GM15510 (cell line): ENCODE data around the gene MLPH.

Experiments used
- POLR2A ChIP-seq: IDR thresholded peaks from 3 replicates; pipeline ENCODE4 v1.6.1; 2011; ENCODE audit warnings: borderline replicate concordance; ENCODE audit not compliant: insufficient read length; ENCODE audit errors: extremely low read depth

MLPH gene

GRCh38 chr2:237483018-237483731, 3.9 kb upstream of the MLPH start:
- TF ChIP-seq POLR2A: no peak

- TF ChIP-seq POLR2A: no peak
These were observed 1.7 kb upstream of the MLPH start for GRCh38 chr2:237485304-237485703.

GRCh38 chr2:237485844-237486243, 1.2 kb upstream of the MLPH start:
- no peak for TF ChIP-seq POLR2A

- no peak for TF ChIP-seq POLR2A
These were observed 675 bp upstream of the MLPH start for GRCh38 chr2:237486334-237486818.

GRCh38 chr2:237487496-237487895, 445 bp downstream of the MLPH start:
- no peak for TF ChIP-seq POLR2A

GRCh38 chr2:237488295-237488694, 1.2 kb downstream of the MLPH start:
- no peak for TF ChIP-seq POLR2A

- TF ChIP-seq POLR2A: no peak
These were observed 2.1 kb downstream of the MLPH start for GRCh38 chr2:237488901-237489860.

GRCh38 chr2:237490009-237490711, 3.1 kb downstream of the MLPH start:
- no peak for TF ChIP-seq POLR2A

- no peak for TF ChIP-seq POLR2A
These were observed 3.7 kb downstream of the MLPH start for GRCh38 chr2:237490795-237491194.

GRCh38 chr2:237491515-237492118, 4.6 kb downstream of the MLPH start:
- no peak for TF ChIP-seq POLR2A

- TF ChIP-seq POLR2A: no peak
These were observed 5.3 kb downstream of the MLPH start for GRCh38 chr2:237492137-237492890.

- TF ChIP-seq POLR2A: no peak
These were observed 7.0 kb downstream of the MLPH start for GRCh38 chr2:237494066-237494465.

GRCh38 chr2:237495521-237496117, 8.6 kb downstream of the MLPH start:
- no peak for TF ChIP-seq POLR2A
